22Rv1 (cell line): Measurements from ENCODE around the gene USP44.

Experiments
- H3K27ac ChIP-seq: fragments of 450-650 bp; 2 replicates; pipeline ENCODE4 v1.5.1; 2017
- CTCF ChIP-seq: fragments of 450-650 bp; IDR thresholded peaks from 2 replicates; pipeline ENCODE4 v1.5.1; 2017; ENCODE audit warnings: mild to moderate bottlenecking
- ZFX ChIP-seq: fragments of 450-650 bp; IDR thresholded peaks from 2 replicates; pipeline ENCODE4 v1.6.1; 2017; ENCODE audit warnings: antibody characterized with exemption, borderline replicate concordance

The USP44 gene

GRCh38 chr12:95551305-95551704 lies at the start of gene USP44:
Gene USP44 (minus strand): TSS chr12:95551476. CDS start chr12:95534256, 17,220 bp downstream.
- no peak for TF ChIP-seq CTCF
- TF ChIP-seq ZFX: no peak
- no peak within 1 kb of the TSS for H3K27ac ChIP-seq

- TF ChIP-seq CTCF (no peak), ZFX (no peak)
- H3K27ac ChIP-seq: no peak overlapping the region
These were observed 49.3 kb upstream of the USP44 start for GRCh38 chr12:95600567-95600966.

GRCh38 chr12:95599880-95600279 lies 48.6 kb upstream of the USP44 start:
- H3K27ac ChIP-seq: no peak overlapping the region

GRCh38 chr12:95594136-95594535 lies 42.9 kb upstream of the USP44 start:
- TF ChIP-seq ZFX (no peak), CTCF (no peak)
- no peak overlapping the region for H3K27ac ChIP-seq

More at GRCh38 chr12:95599880-95600279, 48.6 kb upstream of the USP44 start:
- TF ChIP-seq CTCF (no peak), ZFX (no peak)

- TF ChIP-seq ZFX (no peak), CTCF (no peak)
These were observed 42.1 kb upstream of the USP44 start for GRCh38 chr12:95593266-95593871.

GRCh38 chr12:95591731-95592130 lies 40.5 kb upstream of the USP44 start:
- no peak overlapping the region for H3K27ac ChIP-seq
- TF ChIP-seq ZFX (no peak), CTCF (no peak)

More at GRCh38 chr12:95593266-95593871, 42.1 kb upstream of the USP44 start:
- H3K27ac ChIP-seq: no peak overlapping the region

GRCh38 chr12:95590775-95591174 lies 39.5 kb upstream of the USP44 start:
- TF ChIP-seq CTCF: no peak; the same call in 1 of the 2 replicates
- TF ChIP-seq ZFX: no peak
- H3K27ac ChIP-seq: no peak overlapping the region
